ENCODE results near the gene ADPRS. TPM values are rescaled to one million over a fixed set of nuclear protein-coding genes. Genes with fewer than 3 reads are reported as not detected.

The ADPRS gene
- total RNA-seq, 4 donors from 2014 or later, result 23.8 to 43.4 (median 32.6) TPM

- Histone ChIP-seq H3K4me3 (no peak overlapping the region), H3K4me1 (peaks cover 0 to 50% (median 23%) of the 10 kb centered on the region in 3 donors), H3K36me3 (peaks cover 0 to 11% of the 10 kb centered on the region in 2 donors), H3K27me3 (peaks cover 29% of the 10 kb centered on the region), H3K27ac (no peak overlapping the region), H3K9me3 (no peaks in the 10 kb centered on the region)
- ATAC-seq, result no peak
- TF ChIP-seq POLR2AphosphoS5 (IDR thresholded peaks at IDR 0.05), result no peak
- TF ChIP-seq POLR2A (IDR thresholded peaks at IDR 0.05), result no peak
- no peak for TF ChIP-seq CTCF (IDR thresholded peaks at IDR 0.05)
- no peak for TF ChIP-seq EP300 (IDR thresholded peaks at IDR 0.05)
- 80% methylated on average over 3 of the region's 12 CpGs; no CpG with 5 or more reads in 1 of the 2 donors for WGBS, 2 donors (ENCODE audit: low coverage in 1 of 2)
Observed at GRCh38 chr1:36086529-36087232, 2.0 kb upstream of the ADPRS start.

DNA sequence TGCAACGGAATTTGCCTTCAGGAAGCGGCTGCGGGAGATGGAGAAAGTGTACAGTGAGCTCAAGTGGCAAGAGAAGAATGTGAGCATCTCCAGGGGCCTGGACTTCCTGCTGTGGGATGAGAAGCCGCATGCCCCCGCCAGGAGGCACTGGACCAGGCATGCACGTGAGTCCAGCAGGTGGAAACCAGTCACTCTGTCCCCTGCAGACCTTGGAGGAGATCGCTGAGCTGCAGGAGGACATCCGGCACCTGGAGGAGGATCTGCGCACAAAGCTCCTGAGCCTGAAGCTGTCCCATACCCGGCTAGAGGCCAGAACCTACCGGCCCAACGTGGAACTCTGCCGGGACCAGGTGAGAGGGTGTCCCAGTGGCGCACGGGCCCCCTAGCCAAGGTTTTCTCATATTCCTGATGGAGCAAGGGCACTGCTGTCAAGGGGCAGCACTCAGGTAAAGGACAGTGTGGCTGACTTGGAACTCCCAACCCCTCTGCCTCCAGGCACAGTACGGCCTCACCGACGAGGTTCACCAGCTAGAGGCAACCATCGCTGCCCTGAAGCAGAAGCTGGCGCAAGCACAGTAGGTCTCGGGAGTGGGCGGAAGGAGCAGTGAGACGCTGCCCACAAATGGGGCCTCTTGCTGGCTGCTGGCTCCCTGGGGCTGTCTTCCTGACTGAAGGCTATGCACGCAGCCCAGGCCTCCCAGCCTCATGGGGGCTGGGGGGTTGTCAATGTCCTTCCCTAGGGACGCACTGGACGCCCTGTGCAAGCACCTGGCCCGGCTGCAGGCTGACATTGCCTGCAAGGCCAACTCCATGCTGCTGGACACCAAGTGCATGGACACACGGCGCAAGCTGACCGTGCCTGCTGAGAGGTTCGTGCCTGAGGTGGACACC lies 1.2 kb upstream of the ADPRS start:
- H3K4me1 ChIP-seq, result peaks cover 0 to 58% (median 23%) of the 10 kb centered on the region in 3 donors
- TF ChIP-seq POLR2AphosphoS5 (IDR thresholded peaks at IDR 0.05) (no peak), CTCF (IDR thresholded peaks at IDR 0.05) (no peak), EP300 (IDR thresholded peaks at IDR 0.05) (no peak), POLR2A (IDR thresholded peaks at IDR 0.05) (no peak)

GRCh38 chr1:36088265-36088576 lies 471 bp upstream of the ADPRS start:
- H3K27ac ChIP-seq, result peak overlapping the region in 3 of 4 donors; percentile 88 to 93 (median 92)
- no peak for ATAC-seq
- peak overlapping the region; percentile 65 to 87 for H3K4me3 ChIP-seq
- 80% methylated on average over 1 of the region's 8 CpGs; no CpG with 5 or more reads in 1 of the 2 donors for WGBS, 2 donors (ENCODE audit: low coverage in 1 of 2)
- peaks cover 0 to 27% of the 10 kb centered on the region in 2 donors for H3K36me3 ChIP-seq
- peaks cover 0 to 65% (median 23%) of the 10 kb centered on the region in 3 donors for H3K4me1 ChIP-seq
- peaks cover 29% of the 10 kb centered on the region for H3K27me3 ChIP-seq
- no peaks in the 10 kb centered on the region for H3K9me3 ChIP-seq
- TF ChIP-seq POLR2A (IDR thresholded peaks at IDR 0.05) (no peak), CTCF (IDR thresholded peaks at IDR 0.05) (no peak), EP300 (IDR thresholded peaks at IDR 0.05) (no peak), POLR2AphosphoS5 (IDR thresholded peaks at IDR 0.05) (no peak)

More for the DNA sequence above, 1.2 kb upstream of the ADPRS start:
- 100% methylated on average over 2 of the region's 31 CpGs; no CpG with 5 or more reads in 1 of the 2 donors for WGBS, 2 donors (ENCODE audit: low coverage in 1 of 2)
- Histone ChIP-seq H3K9me3 (no peaks in the 10 kb centered on the region), H3K4me3 (no peak overlapping the region), H3K27ac (no peak overlapping the region), H3K27me3 (peaks cover 29% of the 10 kb centered on the region), H3K36me3 (peaks cover 0 to 19% of the 10 kb centered on the region in 2 donors)
- ATAC-seq, result no peak

DNA sequence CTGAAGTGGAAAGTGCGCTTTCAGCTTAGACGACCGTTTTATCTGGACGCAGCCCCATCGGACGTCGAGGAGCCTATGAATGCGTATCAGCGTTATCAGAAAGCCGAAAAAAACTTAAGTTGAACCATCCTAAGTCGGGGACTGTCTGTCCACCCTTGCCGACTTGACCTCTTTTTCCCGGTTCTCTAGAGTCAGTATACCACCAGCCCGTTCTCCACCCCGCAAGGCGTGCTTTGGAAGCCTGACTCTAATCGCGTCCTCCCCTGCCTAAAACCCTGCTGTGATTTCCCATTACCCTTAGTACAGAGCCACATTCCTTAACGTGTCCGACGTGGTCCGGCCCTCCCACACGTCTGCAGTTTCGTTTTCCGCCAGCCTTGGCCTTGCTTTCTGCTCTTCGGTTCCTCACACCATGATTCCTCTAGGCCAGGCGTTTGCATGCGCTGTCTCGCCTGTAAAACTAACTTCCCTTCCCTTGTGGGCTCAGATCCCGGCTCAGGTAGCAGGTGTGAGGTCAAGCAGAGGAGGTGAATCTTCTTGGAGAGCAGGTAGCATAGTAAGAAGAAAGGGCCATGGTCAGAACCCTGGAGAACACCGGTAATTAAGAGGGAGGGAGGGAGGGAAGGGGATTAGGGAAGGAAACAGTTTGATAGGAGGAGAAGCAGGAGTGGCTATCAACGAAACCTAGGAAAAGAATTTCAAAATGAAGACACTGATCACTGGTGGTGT lies 865 bp downstream of the ADPRS start:
- no peak for ATAC-seq
- peaks cover 0 to 68% (median 15%) of the 10 kb centered on the region in 3 donors for H3K4me1 ChIP-seq
- peaks cover 0 to 40% of the 10 kb centered on the region in 2 donors for H3K36me3 ChIP-seq
- peak overlapping the region; percentile 60 to 93 (median 90) for H3K27ac ChIP-seq
- H3K27me3 ChIP-seq, result peaks cover 20% of the 10 kb centered on the region
- no peak for TF ChIP-seq POLR2AphosphoS5 (IDR thresholded peaks at IDR 0.05)
- TF ChIP-seq EP300 (IDR thresholded peaks at IDR 0.05), result no peak
- TF ChIP-seq CTCF (IDR thresholded peaks at IDR 0.05), result no peak
- WGBS, 2 donors (ENCODE audit: low coverage in 1 of 2), result 4 to 6% methylated on average over 22 to 23 of the region's 32 CpGs
- no peaks in the 10 kb centered on the region for H3K9me3 ChIP-seq
- H3K4me3 ChIP-seq, result peak overlapping the region; percentile 65 to 87

Data from gastroesophageal sphincter (tissue), 4 donors.